ENCODE results near the gene ELF5.

DNA sequence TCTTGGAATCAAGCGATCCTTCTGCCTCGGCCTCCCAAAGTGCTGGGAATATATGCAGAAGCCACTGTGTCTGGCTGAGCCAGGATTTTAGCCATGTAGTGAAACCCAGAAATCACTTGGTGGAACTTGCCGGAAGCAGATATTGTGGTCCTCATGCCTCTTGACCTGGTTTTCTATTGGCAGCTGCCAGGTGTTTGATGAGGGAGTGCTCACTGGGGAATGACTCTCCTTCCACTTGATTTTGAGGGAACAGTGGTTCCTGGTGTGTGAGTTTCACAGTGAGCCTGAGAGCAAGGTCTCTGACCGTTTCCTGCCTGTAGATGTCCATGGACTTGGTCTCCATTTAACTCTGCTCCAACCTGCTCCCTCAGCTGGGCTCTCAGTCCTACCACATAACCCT, 34.7 kb upstream of the ELF5 start:
- TF ChIP-seq, protein P1, sequence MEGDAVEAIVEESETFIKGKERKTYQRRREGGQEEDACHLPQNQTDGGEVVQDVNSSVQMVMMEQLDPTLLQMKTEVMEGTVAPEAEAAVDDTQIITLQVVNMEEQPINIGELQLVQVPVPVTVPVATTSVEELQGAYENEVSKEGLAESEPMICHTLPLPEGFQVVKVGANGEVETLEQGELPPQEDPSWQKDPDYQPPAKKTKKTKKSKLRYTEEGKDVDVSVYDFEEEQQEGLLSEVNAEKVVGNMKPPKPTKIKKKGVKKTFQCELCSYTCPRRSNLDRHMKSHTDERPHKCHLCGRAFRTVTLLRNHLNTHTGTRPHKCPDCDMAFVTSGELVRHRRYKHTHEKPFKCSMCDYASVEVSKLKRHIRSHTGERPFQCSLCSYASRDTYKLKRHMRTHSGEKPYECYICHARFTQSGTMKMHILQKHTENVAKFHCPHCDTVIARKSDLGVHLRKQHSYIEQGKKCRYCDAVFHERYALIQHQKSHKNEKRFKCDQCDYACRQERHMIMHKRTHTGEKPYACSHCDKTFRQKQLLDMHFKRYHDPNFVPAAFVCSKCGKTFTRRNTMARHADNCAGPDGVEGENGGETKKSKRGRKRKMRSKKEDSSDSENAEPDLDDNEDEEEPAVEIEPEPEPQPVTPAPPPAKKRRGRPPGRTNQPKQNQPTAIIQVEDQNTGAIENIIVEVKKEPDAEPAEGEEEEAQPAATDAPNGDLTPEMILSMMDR (conservative IDR thresholded peaks at IDR 0.05; ENCODE audit: low read depth, low read length): no peak
- TF ChIP-seq EZH2 (IDR thresholded peaks at IDR 0.05; ENCODE audit: low read length, unreplicated experiment) (no peak), EZH2phosphoT487 (IDR thresholded peaks at IDR 0.05; ENCODE audit: borderline replicate concordance, low read length) (no peak)
